HTERT RPE-1 (cell line): ENCODE results near the gene TRMT1.

Experiments
- in situ Hi-C: fragments of 300-500 bp; cut with MboI; formaldehyde crosslinking; loops from 4 replicates; pipeline ENCODE4 v1.14.3; 2020; ENCODE audit warnings: low sequenced_read_pairs

TRMT1 gene

GRCh38 chr19:13103581-13104359 lies 12.8 kb downstream of the TRMT1 start:
- in situ Hi-C loops, result no loop called here

DNA sequence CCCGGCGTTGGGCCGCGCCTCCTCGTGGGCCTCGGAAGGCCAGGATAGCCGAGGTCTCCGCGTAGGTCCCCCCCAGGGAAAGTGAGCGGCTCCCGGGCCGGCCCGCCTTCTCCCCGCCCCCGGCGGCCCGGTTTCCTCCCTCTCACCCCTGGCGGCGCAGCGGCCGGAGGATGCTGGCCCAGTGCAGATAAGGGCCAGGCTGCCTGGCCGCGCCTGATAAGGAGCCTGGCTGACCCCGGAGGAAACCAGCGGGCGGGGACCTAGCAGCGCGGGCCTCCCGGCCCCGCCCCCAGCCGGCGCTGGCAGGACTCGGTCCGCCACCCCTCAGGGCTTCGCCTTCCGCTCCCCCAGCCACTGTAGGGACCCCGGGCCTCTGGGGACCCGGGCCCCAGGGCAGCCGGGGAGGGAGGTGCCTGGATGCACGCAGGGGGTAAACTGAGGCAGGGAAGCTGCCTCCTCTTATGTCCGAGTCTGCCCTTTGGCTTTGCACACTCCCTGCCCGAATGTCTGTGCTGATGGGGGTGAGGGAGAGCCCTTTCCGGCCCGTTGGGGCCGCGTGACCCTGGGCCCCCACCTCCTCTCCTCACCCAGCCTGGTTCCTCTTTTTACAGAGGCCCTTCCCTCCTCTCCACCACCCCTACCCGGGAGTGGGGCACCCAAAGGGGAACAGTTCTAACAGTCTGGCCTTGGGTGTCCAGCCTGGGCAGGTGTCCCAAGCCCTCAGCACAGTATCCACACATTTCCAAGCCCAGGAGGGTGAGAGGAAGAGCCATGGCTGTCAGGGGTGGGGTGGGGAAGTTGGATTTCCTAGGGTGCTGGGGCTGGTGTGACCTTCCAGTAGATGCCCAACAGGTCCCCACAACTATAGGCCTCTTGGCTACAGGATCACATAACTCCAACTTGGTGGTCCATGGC lies 13.6 kb downstream of the TRMT1 start, which contains the start of gene LYL1:
Gene LYL1 (minus strand): TSS at position 193 of the 915 bp plus-strand sequence. CDS start 1,687 bp downstream, outside the sequence.
- in situ Hi-C loops, result no loop called here

DNA sequence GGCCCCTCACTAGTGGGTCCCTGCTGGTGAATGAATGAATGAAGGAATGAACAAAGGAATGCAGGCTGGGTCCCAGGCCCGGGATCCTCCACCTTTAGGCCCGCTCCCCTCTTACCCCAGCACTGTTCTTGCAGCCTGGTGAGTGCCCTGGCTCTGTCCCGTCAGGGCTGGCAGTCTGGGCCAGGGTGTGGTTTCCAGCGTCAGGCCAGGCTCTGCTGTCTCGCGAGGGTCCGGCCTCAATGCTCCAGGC lies 14.2 kb downstream of the TRMT1 start:
- in situ Hi-C loops, result no loop called here

DNA sequence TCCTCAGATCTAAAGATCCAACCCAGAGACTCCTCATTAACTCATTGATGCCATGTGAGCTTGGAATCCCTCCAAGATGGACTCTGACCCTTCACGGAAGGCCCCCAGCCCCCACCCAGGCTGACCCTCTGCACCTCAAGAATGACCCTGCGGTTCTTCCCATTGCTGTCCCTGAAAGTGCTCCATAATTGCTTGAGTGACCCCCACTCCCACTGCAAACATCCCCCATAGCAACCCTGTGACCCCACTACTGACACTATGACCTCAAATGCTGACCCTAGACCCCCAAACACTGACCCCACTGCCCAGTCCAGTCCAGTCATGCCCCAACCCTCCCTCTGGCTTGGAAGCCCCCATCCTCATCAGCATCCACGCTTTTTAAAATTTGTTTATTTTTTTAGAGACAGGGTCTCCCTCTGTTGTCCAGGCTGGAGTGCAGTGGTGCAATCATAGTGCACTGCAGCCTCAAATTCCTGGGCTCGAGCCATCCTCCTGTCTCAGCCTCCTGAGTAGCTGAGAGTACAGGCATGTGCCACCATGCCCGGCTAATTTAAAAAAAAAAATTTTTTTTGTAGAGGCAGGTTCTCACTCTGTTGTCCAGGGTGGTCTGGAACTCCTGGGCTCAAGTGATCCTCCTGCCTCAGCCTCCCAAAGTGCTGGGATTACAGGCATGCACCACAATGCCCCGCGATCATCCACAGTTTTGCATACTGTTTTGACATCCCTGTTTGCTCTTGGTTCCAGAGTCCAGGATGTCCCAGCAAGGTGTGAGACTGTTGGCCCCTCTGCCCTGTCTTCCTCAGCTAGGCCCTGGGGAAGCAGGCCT lies 14.7 kb downstream of the TRMT1 start:
- in situ Hi-C loops, result no loop called here

DNA sequence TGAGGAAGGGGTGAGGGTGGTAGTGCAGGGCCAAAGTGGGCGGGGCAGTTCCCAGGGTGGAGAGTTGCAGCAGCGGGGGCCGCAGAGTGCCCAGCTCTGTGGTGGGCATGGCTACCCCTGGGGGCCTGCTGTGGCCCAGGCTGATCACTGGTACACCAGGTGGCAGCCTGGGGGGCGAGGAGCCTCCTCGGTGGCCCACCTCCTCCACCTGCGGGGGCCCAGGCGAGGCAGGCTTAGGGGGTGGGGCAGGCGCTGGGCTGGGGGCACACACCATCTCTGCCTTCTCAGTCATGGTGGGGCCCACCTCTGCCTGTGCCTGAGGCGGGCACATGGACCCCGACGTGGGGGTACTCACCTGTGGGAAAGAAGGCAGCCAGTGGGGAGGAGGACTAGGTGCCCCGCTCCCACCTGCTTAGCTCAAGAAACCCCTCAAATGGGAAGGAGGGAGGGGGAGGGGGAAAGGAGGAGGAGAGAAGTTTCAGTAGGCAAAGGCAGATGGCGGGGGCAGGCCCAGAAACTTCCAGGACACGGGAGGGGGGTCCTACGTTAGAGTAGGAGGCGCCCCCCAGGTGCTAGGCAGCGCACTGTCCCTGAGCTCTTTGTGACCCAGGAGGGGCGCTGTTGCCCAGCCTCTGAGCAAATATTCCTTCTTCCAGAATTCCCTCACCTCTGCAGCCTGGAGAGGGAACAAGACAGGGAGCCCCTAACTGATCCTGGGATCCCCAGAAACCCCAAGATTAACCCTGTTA lies 15.5 kb downstream of the TRMT1 start:
- in situ Hi-C loops, result no loop called here

- in situ Hi-C loops, result no loop called here
These were observed 16.4 kb downstream of the TRMT1 start for GRCh38 chr19:13100031-13100588.

GRCh38 chr19:13099073-13099999 lies 17.2 kb downstream of the TRMT1 start:
- in situ Hi-C loops, result no loop called here

- in situ Hi-C loops, result no loop called here
These were observed 18.1 kb downstream of the TRMT1 start for GRCh38 chr19:13098277-13099072.

GRCh38 chr19:13097463-13098258 lies 18.9 kb downstream of the TRMT1 start:
- in situ Hi-C loops, result no loop called here

DNA sequence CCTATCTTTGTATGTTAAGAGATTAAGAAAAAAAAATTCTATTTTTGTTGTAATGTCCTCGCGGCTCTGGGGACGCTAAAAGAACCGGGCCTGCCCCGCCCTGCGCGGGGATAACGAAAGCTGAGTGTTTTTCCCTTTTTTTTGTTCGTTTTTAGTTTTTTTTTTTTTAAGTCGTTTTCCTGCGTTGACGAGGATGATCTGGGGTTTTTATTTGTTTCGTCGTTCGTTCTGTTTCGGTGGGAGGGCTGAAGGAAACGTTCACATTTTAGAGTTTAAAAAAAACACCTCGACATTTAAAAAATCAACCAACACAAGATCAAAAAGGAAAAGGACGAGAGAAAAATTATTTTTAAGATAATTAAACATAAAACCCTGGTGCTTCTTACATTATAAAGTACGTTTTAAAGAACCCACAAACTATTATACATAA lies 19.5 kb downstream of the TRMT1 start:
- in situ Hi-C loops, result no loop called here

DNA sequence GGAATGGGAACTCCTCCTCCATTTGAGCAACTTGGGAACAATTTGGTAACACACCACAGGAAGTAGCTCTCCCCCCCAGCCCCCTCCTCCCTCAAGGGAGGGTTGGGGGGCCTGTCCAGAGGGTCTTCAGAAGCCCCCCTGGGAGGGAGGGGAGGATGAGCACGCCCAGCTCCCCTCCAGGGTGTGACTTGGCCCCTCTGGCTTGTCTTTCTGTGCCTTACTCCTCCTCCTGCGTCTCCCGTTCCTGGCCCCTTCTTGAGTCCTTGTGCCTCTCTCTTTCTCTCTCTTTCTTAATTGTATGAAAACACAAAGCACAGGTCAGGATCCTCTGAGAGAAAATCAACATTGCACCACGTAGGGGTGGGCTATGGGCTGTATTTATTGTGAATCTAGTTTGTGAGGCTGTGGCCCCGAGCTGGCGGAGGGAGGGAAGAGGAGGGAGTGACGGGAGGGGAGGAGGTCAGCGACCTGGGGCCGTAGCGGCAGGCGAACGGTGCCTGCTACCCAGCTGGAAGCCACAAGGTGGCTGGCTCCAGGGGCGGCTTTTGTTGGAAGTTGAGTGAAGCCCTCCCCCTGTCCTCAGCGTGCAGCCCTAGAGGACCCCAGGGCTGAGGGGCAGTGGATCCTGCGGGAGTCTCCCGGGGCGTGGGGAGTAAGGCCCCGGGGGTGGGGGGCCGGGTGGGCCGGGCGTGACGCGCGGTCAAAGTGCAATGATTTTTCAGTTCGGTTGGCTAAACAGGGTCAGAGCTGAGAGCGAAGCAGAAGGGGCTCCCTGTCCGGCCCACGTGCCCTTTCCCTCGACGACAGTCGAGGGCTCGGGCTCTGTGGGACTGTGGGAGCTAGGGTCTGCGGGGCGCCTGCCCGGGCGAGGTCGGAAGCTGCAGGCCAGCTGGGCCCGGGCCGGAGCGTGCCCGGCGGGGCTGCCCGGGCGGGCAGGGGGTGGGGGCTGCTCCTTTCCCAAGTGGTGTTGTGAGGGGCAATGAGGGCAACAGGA lies 20.3 kb downstream of the TRMT1 start:
- in situ Hi-C loops, result no loop called here

DNA sequence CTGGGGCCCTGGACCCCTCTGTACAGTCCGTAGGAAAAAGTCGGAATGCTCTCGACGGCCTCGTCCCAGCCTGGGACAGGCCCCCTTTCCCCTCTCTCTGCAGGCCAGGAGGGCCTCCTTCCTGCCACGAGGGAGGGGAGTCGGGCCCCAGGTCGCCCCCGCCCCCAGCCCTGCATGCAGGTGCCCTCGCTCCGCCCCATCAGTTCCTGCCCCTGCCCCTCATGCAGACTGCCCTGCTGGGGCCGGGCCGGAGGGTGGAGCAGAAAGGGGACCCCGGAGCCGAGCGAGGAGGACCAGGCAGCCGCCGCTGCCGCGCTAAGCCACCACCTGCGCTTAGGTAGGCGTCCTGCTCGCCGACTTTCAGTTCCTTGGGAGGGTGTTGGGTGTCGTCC lies 21.2 kb downstream of the TRMT1 start:
- in situ Hi-C loops, result no loop called here

- in situ Hi-C loops, result no loop called here
These were observed 21.7 kb downstream of the TRMT1 start for GRCh38 chr19:13094771-13095392.

GRCh38 chr19:13094106-13094504 lies 22.4 kb downstream of the TRMT1 start:
- in situ Hi-C loops, result no loop called here

DNA sequence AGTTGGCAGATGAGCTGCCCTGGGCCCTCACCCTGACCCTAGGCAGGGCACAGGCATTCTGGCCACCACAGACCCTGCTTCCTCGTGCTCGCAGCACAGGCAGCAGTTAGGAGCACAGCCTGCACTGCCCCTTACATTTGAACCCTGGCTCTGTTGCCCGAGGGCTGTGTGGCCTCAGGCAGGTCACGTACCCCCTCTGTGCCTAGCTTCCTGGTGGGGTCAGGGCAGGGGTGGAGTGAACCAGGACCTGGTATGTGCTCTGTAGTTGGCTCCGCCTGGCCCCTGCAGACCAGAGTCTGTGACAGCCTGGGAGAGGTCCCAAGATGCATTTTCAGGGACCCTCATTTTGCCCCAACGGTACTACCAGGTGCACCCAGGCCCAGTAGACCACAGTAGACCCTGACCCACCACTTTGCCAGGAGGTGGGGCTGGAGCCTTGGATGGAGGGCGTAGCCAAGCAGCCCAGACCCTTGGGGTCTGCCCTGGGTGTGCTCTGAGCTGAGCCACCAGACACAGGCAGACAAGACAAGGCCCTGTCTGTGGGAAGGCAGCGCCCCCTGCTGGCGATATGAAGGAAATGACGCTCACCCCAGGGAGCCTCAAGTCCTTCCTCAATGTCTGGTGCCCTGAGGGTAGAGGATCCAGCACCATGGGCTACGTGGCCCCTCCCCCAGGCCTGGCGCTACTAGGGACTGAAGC lies 23.0 kb downstream of the TRMT1 start:
- in situ Hi-C loops, result no loop called here
